Adrenal gland (tissue), 12 donors: ENCODE data around the gene PEX14. TPM values are rescaled to one million over a fixed set of nuclear protein-coding genes. Genes with fewer than 3 reads are reported as not detected.

Experiments
- DNase-seq, 7 donors: peaks; one replicate each; pipeline ENCODE4 v3.0.0-alpha.2; 2019 to 2020
- H3K27ac ChIP-seq, 5 donors: fragments of 200-600 bp; sonication (generic) in 4 of 5; 1 replicate in 3 of 5; 2 replicates in 2 of 5; pipeline versions ENCODE4 v1.5.1 to v1.8.0; 2016 to 2020; ENCODE audit warnings: mild to moderate bottlenecking in 1 of 5
- H3K27me3 ChIP-seq: fragments of 200-600 bp; 2 replicates; pipeline ENCODE4 v1.8.0; 2021
- H3K36me3 ChIP-seq, 2 donors: fragments of 200-600 bp; replicated peaks in 1 of 2; 1 replicate in 1 of 2; 2 replicates in 1 of 2; pipeline versions ENCODE4 v1.5.1 to v1.8.0; 2018 to 2022
- H3K4me1 ChIP-seq, 2 donors: fragments of 200-600 bp; replicated peaks in 1 of 2; 1 replicate in 1 of 2; 2 replicates in 1 of 2; pipeline versions ENCODE4 v1.5.1 to v1.8.0; 2018 to 2021
- H3K4me3 ChIP-seq, 4 donors: fragments of 200-600 bp; sonication (generic) in 3 of 4; one replicate each; pipeline ENCODE4 v1.5.1; 2016 to 2018
- H3K9me3 ChIP-seq, 3 donors: fragments of 200-600 bp; sonication (generic) in 1 of 3; replicated peaks in 1 of 3; 1 replicate in 2 of 3; 2 replicates in 1 of 3; pipeline versions ENCODE4 v1.5.1 to v1.8.0; 2016 to 2021
- CTCF ChIP-seq, 6 experiments: fragments of 450-650 bp in 4 of 6; fragments of 200-600 bp in 2 of 6; sonication (generic) in 1 of 6; IDR thresholded peaks; 1 replicate in 5 of 6; 2 replicates in 1 of 6; pipeline versions ENCODE4 v1.5.1 to v1.8.0; 2016 to 2021; ENCODE audit warnings: antibody characterized with exemption in 6 of 6, mild to moderate bottlenecking in 2 of 6, moderate library complexity in 1 of 6
- POLR2A ChIP-seq, 2 donors: fragments of 450-650 bp; IDR thresholded peaks; one replicate each; pipeline ENCODE4 v1.6.1; 2017; ENCODE audit warnings: antibody characterized with exemption in 2 of 2, mild to moderate bottlenecking in 2 of 2, moderate library complexity in 1 of 2
- WGBS, 4 donors: extraction: QIAGEN DNeasy Blood & Tissue Kit in 2 of 4; methylation state at CpG; one replicate each; pipeline versions ENCODE4 v1.1.5 to v1.1.7; 2013 to 2017; 5-methylcytosine and 5-hydroxymethylcytosine counted together
- intact Hi-C, 2 donors: fragments of 100-400 bp; cut with DNase I; formaldehyde crosslinking; loops; one replicate each; pipeline versions ENCODE4 v1.14.1 to v1.15.0; 2022 to 2023
- polyA plus RNA-seq, 3 donors: library from polyadenylated mRNA; stranded (reverse); fragments of 200-250 nt in 2 of 3; fragments of 350-450 nt in 1 of 3; fragmentation: Illumina TruSeq in 1 of 3; extraction: RNeasy Lipid Tissue Mini Kit (QIAGEN cat#74804) in 1 of 3; gene quantifications; one replicate each; pipeline ENCODE4 v1.2.3, GENCODE V29; 2013 to 2014
- total RNA-seq, 9 donors: library from RNA; depleted of rRNA in 4 of 9; stranded (reverse); fragments of >200 nt in 4 of 9; fragments of 120-200 nt in 1 of 9; fragmentation: NEBNext Ultra II Directional in 1 of 9; extraction: Animal tissue kit (Norgen Biotek cat#: 25700) in 1 of 9; gene quantifications; one replicate each; pipeline versions ENCODE4 v1.1.0 to v1.2.4, GENCODE V29; 2013 to 2023
- donor health status: healthy with polysubstance abuse.
- donor health status: Bipolar disorder and iron deficiency.
- donor health status: DM: yes; HTN: yes; CAD: no.
- donor health status: DM: no; HTN: no; CAD: no.
- donor health status: DM: no; HTN: no; CAD: no.
- donor health status: DM: yes; HTN: yes; CAD: no.

Gene PEX14
- total and polyA plus RNA-seq, 12 donors, result 9.7 to 23.9 (median 18.1) TPM

- intact Hi-C loops, result no loop called here
- Histone ChIP-seq H3K9me3 (no peaks in the 10 kb centered on the region), H3K4me1 (no peaks in the 10 kb centered on the region), H3K4me3 (no peak overlapping the region), H3K36me3 (no peaks in the 10 kb centered on the region), H3K27me3 (no peaks in the 10 kb centered on the region), H3K27ac (no peak overlapping the region)
- 91 to 98% (median 96%) methylated on average over 7 of the region's 7 CpGs for WGBS, 4 donors
- no peak for DNase-seq
- no peak for TF ChIP-seq CTCF (IDR thresholded peaks at IDR 0.05)
- TF ChIP-seq POLR2A (IDR thresholded peaks at IDR 0.05), result no peak
Observed at GRCh38 chr1:10604966-10605365, 130.2 kb downstream of the PEX14 start.

GRCh38 chr1:10606064-10606463, 131.3 kb downstream of the PEX14 start:
- intact Hi-C loops, result no loop called here
- TF ChIP-seq POLR2A (IDR thresholded peaks at IDR 0.05), result no peak
- no peak for TF ChIP-seq CTCF (IDR thresholded peaks at IDR 0.05)
- DNase-seq, result no peak
- H3K9me3 ChIP-seq, result no peaks in the 10 kb centered on the region
- peaks cover 0 to 5% of the 10 kb centered on the region in 2 donors for H3K4me1 ChIP-seq
- no peaks in the 10 kb centered on the region for H3K27me3 ChIP-seq
- no peak overlapping the region for H3K27ac ChIP-seq
- H3K36me3 ChIP-seq, result no peaks in the 10 kb centered on the region
- 94 to 97% (median 96%) methylated on average over 6 to 7 of the region's 7 CpGs for WGBS, 4 donors
- H3K4me3 ChIP-seq, result no peak overlapping the region

GRCh38 chr1:10607228-10607627, 132.5 kb downstream of the PEX14 start:
- Histone ChIP-seq H3K4me3 (no peak overlapping the region), H3K36me3 (no peaks in the 10 kb centered on the region), H3K27me3 (no peaks in the 10 kb centered on the region), H3K27ac (no peak overlapping the region), H3K9me3 (no peaks in the 10 kb centered on the region), H3K4me1 (peaks cover 0 to 5% of the 10 kb centered on the region in 2 donors)
- WGBS, 4 donors, result 90 to 96% (median 94%) methylated on average over 3 of the region's 3 CpGs
- DNase-seq, result no peak
- intact Hi-C loops, result no loop called here
- TF ChIP-seq CTCF (IDR thresholded peaks at IDR 0.05) (no peak), POLR2A (IDR thresholded peaks at IDR 0.05) (no peak)

GRCh38 chr1:10608690-10609089, 133.9 kb downstream of the PEX14 start:
- intact Hi-C loops, result no loop called here
- Histone ChIP-seq H3K4me1 (peaks cover 0 to 5% of the 10 kb centered on the region in 2 donors), H3K36me3 (no peaks in the 10 kb centered on the region), H3K27ac (no peak overlapping the region), H3K9me3 (no peaks in the 10 kb centered on the region), H3K27me3 (no peaks in the 10 kb centered on the region), H3K4me3 (no peak overlapping the region)
- WGBS, 4 donors, result 82 to 92% (median 87%) methylated on average over 2 of the region's 2 CpGs
- DNase-seq, result no peak
- TF ChIP-seq CTCF (IDR thresholded peaks at IDR 0.05), result no peak
- no peak for TF ChIP-seq POLR2A (IDR thresholded peaks at IDR 0.05)
